HG03469 (cell line): ENCODE results near the gene ARHGEF16.

Source experiments
- ATAC-seq: cut with Tn5 transposase; IDR thresholded peaks from one replicate; pipeline ENCODE4 v1.9.1; 2021; ENCODE audit warnings: mild to moderate bottlenecking, moderate library complexity, moderate number of reproducible peaks; ENCODE audit not compliant: unreplicated experiment

ARHGEF16 gene

GRCh38 chr1:3436451-3436850 lies 18.0 kb upstream of the ARHGEF16 start:
- no peak for ATAC-seq

- ATAC-seq: no peak
Observed at GRCh38 chr1:3436901-3437300, 17.6 kb upstream of the ARHGEF16 start.

- no peak for ATAC-seq
Observed at GRCh38 chr1:3438661-3439180, 15.7 kb upstream of the ARHGEF16 start.

GRCh38 chr1:3439346-3440299 lies 14.8 kb upstream of the ARHGEF16 start:
- no peak for ATAC-seq

GRCh38 chr1:3440300-3440681 lies 14.2 kb upstream of the ARHGEF16 start:
- ATAC-seq: no peak

GRCh38 chr1:3440711-3441409 lies 13.6 kb upstream of the ARHGEF16 start:
- ATAC-seq: no peak

- no peak for ATAC-seq
Observed at GRCh38 chr1:3441410-3441847, 13.0 kb upstream of the ARHGEF16 start.

GRCh38 chr1:3441880-3442279 lies 12.6 kb upstream of the ARHGEF16 start:
- ATAC-seq: no peak

GRCh38 chr1:3442331-3442730 lies 12.1 kb upstream of the ARHGEF16 start:
- no peak for ATAC-seq

- no peak for ATAC-seq
Observed at GRCh38 chr1:3442901-3443300, 11.6 kb upstream of the ARHGEF16 start.

- no peak for ATAC-seq
Observed at GRCh38 chr1:3443807-3444206, 10.7 kb upstream of the ARHGEF16 start.

GRCh38 chr1:3444298-3444697 lies 10.2 kb upstream of the ARHGEF16 start:
- ATAC-seq: no peak

GRCh38 chr1:3444736-3445135 lies 9.7 kb upstream of the ARHGEF16 start:
- no peak for ATAC-seq

- ATAC-seq: no peak
Observed at GRCh38 chr1:3450202-3450863, 4.1 kb upstream of the ARHGEF16 start.

GRCh38 chr1:3450983-3451382 lies 3.5 kb upstream of the ARHGEF16 start:
- ATAC-seq: no peak

GRCh38 chr1:3451994-3452865 lies 2.2 kb upstream of the ARHGEF16 start:
- ATAC-seq: no peak

- no peak for ATAC-seq
Observed at GRCh38 chr1:3452866-3453175, 1.6 kb upstream of the ARHGEF16 start.

GRCh38 chr1:3453203-3453761 lies 1.2 kb upstream of the ARHGEF16 start:
- no peak for ATAC-seq

- no peak for ATAC-seq
Observed at GRCh38 chr1:3454811-3455618, 550 bp downstream of the ARHGEF16 start.
